Measurements from ENCODE around the gene KCNN2.

The KCNN2 gene

GRCh38 chr5:114504560-114504959 is 142.7 kb downstream of the KCNN2 start:
- in situ Hi-C loops (cut with HindIII; ENCODE audit: low pct_ligation_motif_present, low sequenced_read_pairs) = no loop called here
- Histone ChIP-seq H3K27ac (no peak overlapping the region), H3K36me3 (replicated peaks) (no peaks in the 10 kb centered on the region), H3K4me3 (ENCODE audit: low read depth, low read length) (no peak overlapping the region), H3K27me3 (replicated peaks) (no peaks in the 10 kb centered on the region)
- no peak for TF ChIP-seq CTCF (IDR thresholded peaks at IDR 0.05; ENCODE audit: low read depth, low read length, missing control alignments)
- DNase-seq = no peak

- H3K4me3 ChIP-seq (ENCODE audit: low read depth, low read length) = no peak overlapping the region
- no peak overlapping the region for H3K27ac ChIP-seq
- H3K27me3 ChIP-seq (replicated peaks) = no peaks in the 10 kb centered on the region
- in situ Hi-C loops (cut with HindIII; ENCODE audit: low pct_ligation_motif_present, low sequenced_read_pairs) = no loop called here
- DNase-seq = no peak
- no peaks in the 10 kb centered on the region for H3K36me3 ChIP-seq (replicated peaks)
- no peak for TF ChIP-seq CTCF (IDR thresholded peaks at IDR 0.05; ENCODE audit: low read depth, low read length, missing control alignments)
These were observed 162.4 kb downstream of the KCNN2 start for GRCh38 chr5:114524221-114524620.

DNA sequence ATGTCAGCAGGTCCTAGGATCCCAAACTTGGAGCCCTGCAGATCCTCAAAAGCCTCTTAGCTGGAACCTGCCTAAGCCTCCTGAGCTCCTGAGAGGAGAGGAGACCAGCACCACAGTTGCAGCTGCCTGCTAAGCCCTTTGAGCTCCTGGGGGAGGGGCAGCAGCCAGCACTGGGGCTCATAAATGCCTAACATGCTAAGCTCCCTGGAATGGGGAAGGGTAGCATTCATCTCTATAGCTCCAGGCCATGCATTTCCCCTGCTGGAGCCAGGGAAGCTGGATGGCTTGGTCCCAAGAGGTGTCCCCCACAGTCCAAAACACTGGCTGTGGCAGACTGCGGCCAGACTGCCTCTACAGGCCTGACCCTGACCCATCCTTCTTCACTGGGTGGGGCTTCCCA is 182.7 kb downstream of the KCNN2 start:
- DNase-seq = no peak
- Histone ChIP-seq H3K27me3 (replicated peaks) (no peaks in the 10 kb centered on the region), H3K27ac (no peak overlapping the region), H3K36me3 (replicated peaks) (no peaks in the 10 kb centered on the region), H3K4me3 (ENCODE audit: low read depth, low read length) (no peak overlapping the region)
- in situ Hi-C loops (cut with HindIII; ENCODE audit: low pct_ligation_motif_present, low sequenced_read_pairs) = no loop called here
- TF ChIP-seq CTCF (IDR thresholded peaks at IDR 0.05; ENCODE audit: low read depth, low read length, missing control alignments) = no peak

Data from brain microvascular endothelial cell (primary cell).